IPS-NIHi11 (cell line): ENCODE results near the gene CCR3.

ENCODE experiments used
- DNase-seq: peaks from one replicate; pipeline ENCODE4 v3.0.0; 2012; ENCODE audit warnings: mixed read lengths, low spot score

Gene CCR3

DNA sequence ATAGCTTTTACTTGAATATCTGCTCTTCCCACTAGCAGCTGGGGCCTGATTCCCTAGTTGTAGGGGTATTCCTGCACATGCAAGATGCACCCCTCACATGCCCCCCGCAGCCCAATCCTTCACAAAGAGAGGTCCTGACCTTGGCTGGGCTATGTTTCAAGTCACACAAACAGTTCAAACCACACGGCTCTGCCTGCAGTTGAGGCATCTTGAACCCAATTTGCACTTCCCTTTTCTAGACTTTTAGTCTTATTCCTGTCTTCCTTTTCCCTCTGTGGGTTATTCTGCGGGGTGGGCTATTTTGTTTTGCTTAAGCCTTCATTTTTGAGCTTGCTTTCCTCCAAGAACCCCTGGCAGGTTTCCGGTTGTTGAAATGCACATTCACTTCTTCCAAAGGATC is 20.9 kb upstream of the CCR3 start:
- DNase-seq: no peak

DNA sequence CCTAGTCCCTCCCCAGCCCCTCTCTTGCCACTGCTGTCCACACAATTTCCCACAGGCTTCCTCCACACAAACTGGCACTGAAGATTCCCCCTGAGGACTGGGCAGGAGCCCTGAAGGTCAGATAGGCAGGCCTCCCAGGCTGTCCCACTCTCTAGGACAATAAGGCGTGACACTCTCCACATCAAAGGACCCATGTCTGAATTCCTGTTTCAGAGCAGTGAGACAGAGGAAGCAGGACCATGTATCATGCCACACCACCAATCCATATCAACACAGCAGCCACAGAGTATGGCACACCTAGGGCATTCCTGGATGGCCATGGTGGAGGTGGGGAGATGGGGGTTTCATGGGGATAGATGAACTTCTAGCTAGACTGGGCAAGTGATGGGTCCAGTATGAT is 20.3 kb upstream of the CCR3 start:
- DNase-seq: no peak

DNA sequence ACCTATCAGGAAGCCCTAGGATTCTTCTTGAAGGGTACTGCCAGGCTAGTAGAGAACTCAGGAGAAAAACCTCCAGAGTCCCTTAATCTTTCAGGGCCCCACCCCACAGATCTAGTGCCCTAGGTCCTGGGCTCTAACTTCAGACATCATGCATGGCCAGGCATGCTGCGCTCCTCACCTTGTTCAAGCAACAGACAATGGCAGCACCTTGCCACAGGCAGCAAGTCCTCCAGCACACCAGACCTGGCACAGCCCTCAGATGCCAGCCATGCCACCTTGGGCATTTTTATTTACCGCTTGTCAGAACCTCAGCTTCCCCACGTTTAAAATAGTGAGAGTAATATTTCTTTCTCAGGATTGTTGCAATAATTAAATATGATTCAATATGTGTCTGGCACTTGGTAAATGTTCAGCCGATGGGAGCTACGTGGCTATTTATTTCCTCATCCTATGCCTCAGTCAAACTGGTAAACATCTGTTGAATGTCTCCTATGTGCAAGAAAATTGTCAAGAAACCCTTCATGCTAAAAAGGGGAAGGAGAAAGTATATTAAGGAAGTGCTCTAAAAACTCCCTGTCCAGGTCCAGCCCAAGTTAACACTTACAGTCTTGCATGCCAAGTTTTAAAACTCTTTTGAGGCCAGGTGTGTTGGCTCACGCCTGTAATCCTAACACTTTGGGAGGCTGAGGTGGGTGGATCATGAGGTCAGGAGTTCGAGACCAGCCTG is 19.7 kb upstream of the CCR3 start:
- DNase-seq: no peak

DNA sequence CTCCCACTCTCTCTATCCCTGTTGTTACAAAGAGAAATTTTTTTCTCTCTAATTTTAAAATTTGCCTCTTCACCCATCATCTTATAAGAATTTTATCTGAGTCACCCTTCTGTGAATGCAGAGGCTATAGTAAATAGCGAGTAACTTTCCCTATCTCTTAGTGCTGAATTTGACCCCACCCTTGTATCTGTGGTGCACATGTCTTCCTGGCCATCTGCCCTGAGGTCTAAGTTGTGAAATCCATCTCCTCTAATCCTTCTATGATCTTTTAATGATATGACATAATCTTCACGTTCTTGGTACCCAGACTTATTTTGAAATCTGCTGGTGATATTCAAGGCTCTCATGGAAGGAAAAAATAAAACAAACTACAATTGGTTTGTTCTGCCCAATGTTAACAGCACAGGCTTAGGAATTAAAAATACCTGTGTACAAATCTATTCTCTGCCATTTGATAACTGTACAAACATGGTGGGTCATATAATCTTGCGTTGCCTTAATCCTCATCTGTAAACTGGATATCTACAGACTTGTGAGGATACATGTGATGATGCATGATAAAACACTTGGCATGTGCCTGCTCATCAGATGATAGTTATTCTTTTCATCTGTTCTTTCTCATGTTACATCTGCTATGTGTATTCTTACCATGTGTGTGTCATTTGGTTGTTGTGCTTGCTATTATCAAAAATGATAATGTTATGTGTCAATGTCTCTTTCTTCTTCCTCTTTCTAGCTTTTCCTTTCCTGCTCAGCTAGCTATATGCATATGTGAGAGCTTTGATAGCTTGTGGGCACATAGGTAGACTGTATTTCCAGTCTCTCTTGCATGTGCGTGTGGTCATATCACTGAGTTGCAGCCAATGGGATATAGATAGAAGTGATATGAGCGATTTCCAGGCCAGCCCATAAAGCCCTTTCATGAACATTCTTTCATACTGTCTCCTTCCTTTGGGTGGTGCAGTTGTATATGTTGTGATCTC is 13.7 kb upstream of the CCR3 start:
- DNase-seq: no peak

DNA sequence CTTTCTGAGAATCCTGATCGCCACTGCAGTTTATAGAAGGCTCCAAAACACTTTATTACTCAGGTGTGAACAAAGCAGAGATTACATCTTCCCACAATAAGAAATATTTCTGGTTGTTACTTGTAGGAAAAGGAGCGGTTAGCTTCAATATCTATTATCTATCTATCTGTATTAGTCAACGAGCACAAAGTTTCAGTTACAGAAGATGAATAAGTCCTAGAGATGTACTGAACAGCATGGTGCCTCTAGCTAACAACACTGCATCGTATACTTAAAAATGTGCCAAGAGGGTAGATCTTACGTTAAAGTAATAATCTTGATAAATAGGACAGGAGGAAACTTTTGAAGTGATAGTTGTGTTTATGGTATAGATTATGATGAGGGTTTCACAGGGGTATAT is 10.9 kb upstream of the CCR3 start:
- no peak for DNase-seq

DNA sequence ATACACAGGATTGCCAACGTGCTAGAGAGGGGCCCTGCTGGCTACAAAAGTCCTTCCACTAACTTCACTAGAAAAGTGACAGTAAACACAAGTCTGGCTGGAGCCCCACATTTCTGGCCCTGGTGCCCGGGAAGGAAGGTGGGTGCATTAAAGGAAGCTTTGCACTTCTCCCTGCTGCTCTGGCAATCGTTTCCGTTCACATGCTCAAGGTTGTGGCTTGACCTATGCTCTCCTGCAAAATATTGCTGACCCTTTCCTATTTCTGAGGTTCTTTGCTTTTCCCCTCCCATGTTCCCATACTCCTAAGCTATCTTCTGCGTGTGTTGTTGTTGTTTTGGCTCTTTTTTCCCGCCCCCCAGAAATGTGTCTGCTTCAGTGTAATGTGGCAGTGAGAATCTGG is 9.1 kb upstream of the CCR3 start:
- DNase-seq: no peak

DNA sequence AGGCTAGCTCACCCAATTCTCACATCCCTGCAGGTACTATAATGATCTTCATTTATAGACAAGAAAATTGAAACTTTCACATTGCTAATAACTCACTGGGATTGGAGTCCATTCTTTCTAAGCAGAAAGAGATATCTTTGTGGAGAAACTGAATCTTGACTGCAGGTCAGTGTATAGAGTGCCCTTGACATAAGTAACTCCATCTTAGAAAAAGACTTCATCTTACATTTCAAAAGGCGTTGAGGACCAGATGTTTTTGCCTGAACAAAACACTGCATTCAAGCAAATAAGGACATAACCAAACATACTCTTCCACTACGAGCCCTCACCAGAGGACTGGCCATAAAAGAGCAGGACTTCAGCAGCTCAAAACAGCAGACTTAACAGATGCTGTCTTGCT is 6.8 kb upstream of the CCR3 start:
- no peak for DNase-seq

DNA sequence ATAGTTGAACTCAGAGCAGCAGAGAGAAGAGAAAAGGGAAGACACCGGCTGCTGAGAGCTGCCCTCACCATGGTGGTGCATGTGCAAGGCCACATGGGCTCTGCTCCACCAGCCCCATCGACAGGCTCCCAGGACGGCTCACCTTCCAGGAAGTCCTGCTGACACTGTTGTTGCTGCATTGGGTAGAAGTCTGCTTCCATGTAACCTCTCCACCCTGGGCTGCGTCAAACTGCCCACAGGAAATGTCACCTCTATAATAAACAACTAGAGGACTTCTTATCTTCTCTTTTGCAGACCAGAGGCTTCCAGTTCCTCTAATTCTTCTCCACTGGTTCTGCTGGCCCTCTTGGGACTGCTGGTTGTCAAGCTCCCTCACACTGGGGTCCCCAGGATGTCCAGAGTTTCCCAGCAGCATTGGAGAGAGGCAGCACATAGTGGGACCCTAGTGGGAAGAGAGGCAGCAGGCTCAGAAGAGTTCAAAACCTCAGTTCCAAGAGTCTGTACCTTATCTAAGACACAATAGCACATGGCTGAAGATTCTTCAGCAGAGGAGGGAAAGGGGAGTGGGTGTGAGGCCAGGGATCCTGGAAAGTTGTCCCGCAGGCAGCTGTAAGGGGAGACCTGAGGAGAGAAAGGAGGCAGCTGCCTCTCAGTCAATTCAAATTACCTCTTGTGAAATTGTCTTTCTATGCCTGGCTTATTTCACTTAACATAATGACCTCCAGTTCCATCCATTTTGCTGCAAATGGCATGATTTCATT is 5.8 kb upstream of the CCR3 start:
- DNase-seq: no peak

DNA sequence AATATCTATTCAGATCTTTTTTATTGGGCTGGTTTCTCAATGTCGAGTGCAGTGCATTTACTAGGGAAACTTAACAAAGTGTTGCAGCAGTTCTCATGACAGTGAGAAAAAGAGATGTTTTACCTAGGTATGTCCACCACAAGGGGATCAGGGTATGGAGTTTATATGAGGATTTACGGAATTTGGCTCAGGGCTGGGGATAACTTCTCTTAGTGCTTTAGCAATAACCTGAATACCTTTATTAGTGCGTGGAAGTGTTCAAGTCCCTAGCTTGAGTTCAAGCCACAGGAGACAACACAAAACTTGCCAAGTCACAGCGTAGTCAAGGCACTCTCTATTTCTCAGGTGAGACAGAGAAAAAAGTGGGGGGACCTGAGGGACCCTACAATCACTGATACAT is 3.9 kb upstream of the CCR3 start:
- no peak for DNase-seq

DNA sequence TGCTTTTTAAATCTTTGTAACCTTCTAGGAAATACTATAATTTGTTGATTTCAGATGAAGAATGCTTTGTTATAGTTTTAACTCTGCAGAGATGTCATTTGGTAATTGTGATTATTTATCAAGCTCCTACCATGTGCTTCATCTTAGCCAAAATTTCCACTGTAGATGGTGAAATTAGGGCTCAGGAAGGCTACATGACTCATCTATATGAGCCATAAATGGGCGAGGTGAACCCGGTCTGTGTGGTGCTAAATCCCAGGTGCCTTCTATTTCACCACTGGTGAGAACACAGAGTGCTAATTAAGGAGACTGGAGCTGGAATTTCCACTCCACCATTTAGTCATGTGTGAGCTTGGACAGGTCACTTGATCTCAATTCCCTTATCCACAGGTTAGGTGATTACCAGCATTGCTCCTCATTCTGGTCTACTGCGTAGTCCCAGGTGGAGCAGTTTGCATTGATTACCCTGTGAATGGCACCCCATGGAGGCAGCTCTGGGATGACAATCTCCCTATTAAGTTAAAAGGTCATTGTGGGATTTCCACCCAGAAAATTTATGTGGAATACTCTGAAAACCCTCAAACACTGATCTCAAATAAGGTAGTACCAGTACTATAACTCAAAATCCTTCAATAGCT is 2.8 kb upstream of the CCR3 start:
- DNase-seq: no peak

DNA sequence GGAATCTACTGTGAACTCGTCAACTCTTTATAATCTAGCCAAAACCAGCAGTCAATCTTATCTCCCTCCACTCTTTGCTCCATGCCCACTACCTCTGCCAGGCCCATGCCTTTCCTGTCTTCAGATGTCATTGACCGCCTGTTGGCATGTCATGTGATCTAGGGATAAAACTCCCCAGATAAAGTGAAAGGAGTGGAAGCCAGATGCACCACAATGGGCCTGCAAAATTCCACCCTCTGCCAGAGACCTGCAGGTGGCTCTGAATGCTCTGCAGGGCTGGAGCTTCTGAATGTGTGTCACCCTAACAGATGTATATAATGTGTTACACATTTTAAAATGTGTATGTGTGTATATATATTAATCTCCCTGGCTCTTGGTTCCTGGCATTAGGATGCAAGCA is 2.3 kb upstream of the CCR3 start:
- no peak for DNase-seq

DNA sequence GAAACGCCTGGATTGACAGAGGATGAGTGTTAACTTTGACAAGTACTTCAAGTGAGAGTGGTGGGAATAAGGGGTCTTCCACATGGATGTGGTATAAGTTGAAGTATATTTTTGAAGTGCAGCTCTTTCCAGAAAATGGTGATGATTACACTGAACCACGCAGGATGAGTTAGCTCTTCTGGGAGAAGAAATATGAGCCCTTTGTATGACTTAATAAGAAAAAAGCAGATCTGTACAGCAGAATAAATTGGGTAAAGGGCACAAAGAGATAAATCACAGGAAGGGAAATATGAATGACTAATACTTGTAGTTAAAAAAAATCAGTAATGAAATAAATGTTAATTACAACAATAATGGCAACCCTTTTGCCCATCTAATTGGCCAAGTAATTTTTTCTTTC is 1.3 kb downstream of the CCR3 start:
- DNase-seq: no peak

DNA sequence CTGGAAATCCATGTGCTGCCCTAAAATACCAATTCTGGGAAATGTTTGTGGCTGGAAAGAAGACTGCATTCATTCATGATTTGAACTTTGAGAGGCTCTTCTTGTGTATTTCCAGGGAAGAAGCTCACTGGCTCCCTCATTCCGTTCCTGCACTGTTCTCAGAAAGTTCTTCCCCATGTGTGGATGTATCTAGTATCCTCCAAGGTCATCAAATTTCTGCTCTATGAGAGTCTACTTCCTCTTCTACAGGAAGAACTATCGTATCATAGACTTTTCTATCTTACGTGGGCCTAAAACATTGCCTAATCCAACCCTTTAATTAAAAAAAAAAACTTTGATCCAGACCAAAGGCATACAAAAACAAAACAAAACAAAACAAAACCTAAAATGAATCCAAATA is 2.9 kb downstream of the CCR3 start:
- no peak for DNase-seq

DNA sequence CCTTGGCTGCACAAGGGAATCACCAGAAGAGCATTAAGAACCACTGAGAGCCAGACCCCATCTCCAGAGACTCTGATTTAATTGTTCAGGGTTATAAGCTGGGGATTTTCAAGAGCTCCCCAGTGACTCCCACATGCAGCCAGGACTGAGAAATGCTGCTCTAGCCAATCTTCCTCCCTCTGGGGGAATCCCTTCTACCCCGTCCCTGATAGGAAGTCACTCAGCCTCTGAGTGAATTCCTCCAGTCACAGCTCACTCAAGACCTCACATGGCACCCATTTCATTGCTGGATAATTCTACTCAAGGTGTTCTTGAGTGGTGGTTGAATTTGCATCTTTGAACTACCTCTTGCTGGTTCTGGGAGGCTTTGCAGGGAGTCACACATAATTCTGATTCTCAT is 10.7 kb downstream of the CCR3 start:
- DNase-seq: no peak

DNA sequence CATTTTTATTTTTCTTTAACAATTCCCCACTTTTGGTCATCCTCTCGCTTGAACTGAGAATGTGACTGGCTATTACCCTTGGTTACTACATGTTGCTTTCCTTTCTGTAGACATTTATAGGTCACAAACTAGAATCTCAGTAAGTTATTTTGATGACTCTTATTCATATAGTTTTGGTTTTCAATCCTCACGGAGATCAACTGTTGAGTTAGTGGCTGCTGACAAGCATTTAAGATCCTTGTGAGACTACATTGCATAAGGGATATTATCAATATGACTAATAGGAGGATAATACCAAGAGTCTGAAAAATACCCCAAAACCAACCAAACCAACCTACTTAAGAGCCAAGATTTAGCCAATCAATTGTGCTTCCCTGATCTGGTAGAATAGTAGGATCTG is 16.3 kb downstream of the CCR3 start:
- no peak for DNase-seq

DNA sequence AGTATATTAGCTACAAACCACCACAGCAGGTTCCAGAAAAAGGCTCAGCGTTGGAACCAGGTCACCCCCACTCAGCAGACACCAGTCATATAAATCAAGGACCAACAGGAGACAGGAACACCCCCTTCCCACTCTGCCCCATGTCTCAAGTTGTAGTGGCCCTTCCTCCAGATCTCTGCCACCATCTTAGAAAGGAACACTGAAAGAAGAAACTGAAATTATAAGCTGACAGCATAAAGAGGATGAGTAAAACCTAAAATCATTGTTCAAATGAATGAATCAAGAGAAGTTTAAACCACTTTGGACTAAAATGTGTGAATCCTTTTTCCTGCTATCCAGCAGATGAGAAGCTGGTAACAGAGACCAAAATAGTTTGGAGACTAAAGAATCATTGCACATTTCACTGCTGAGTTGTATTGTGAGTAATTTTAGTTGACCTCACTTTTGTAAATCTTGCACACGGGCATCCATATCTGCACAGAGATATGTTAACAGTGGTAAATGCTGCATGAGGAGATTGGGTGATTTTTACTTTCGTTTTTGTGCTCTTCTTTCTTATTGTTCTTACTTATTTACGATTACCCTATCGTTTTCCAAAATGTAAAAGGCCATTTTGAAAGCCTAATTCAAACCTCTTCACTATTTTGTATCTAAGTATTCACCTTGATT is 19.8 kb downstream of the CCR3 start:
- DNase-seq: no peak

DNA sequence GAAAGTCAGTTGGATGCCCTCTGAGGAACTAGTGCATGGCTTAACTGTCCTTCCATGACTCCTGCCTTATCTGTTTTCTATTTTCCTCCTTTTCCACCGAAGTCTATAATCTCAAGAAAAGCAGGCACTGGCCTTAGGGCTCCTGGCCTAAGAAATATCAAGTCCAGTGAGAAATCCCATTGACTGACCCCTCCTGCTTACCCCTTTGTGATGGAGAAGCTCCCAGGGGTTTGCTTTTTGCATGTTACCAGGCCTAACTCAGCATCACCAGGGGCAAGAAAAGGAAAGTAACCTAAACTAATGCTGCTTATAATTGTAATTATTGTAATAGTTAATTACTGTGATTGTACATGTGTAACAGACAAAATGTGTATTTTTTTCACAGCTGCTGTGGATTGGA is 21.7 kb downstream of the CCR3 start:
- peak; percentile 28 for DNase-seq

DNA sequence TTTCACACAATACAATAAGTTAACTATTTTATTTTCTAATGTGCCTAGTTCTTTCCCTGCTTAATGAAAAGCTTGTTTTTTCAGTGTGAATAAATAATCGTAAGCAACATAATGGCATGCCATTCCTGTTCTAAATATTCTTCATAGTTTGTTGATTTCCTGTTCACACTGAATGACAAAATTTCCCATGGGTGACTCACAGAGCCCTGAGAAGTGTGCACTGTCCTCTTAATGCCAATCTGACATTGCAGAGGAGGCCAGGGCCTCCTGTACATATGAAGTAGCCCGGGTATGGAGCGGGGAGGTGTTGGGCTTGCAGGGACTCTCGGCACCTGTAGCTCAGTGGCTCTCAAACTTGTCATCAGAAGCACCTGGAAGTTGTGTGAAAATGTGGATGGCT is 24.3 kb downstream of the CCR3 start:
- DNase-seq: no peak

DNA sequence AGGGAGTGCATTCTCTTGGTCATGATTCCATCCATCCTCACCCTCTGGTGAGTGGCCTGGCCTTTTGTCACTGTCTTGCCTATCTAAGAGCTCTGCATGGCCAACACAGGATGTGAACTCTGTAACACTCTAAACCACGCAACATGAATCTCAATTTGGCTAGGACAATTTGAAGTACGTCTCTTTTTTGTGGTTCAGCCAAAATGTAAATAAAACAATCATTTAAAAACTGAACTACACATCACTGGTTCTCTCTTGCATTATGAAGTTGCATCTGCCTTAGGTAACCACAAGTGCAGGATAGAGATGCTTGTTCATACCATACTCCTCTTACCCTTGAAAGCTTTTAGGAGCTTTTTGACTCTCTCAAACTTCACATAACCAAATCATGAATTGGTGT is 27.3 kb downstream of the CCR3 start:
- DNase-seq: no peak

DNA sequence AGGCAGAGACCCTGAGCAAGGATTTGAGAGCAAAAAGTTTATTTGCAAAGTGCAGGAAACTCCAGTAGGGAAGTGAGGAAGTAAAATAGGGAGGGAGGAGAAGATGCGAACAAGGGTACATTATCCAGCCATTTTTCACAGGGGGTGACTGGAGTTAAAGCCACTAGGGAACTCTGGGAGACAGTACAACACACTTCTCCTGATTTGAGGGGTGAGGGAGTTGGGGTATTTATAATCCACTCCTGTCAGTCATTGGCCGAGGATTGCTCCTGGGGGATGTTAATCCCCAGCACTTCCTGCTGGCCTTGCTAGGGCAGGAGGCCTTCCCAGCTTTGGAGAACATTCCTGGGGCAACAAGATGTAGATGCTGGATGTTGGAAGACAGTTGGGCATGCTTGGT is 28.2 kb downstream of the CCR3 start:
- DNase-seq: no peak

DNA sequence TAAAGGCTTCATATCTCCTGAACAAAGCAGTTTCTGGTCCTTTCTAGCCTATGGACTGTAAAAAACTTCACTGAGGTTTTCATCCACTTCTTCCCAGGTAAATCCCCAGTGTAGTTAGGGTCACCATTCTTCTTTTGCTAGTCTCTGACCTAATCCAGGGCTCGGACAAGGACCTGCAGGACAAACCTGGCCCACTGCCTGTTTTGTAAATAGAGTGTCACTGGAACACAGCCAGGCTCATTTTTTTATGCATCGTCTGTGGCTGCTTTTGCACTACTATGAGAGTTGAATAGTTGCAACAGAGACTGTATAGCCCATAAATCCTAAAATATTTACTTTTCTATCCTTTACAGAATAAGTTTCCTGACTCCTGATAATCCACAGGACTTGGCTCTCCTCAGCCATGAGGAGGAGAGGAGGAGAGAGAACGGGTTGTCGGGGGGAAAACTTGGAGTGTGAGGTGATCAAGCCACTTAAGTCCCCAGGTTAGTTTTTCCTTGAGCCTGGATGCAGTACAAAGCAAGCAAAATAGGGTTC is 29.0 kb downstream of the CCR3 start:
- no peak for DNase-seq
